CD8-positive, alpha-beta memory T cell (primary cell): Measurements from ENCODE around the gene TRNAU1AP. TPM values are rescaled to one million over a fixed set of nuclear protein-coding genes. Genes with fewer than 3 reads are reported as not detected.
"Not testable (repeated sequence)": the region's sequence is repeated elsewhere in the genome, so short reads cannot be mapped to it uniquely, and the experiment has no call there.

Experiments
- CTCF ChIA-PET: fragments of 350-600 bp; sonication (Branson Sonifier 250); formaldehyde crosslinking; loops from one replicate; lab custom pipeline; 2021; ENCODE audit warnings: antibody characterized with exemption; lab: Charles Lee
- POLR2A ChIA-PET: fragments of 350-600 bp; sonication (Branson Sonifier 250); formaldehyde crosslinking; loops from one replicate; lab custom pipeline; 2021; ENCODE audit warnings: antibody characterized with exemption; lab: Charles Lee
- DNase-seq, 5 donors: peaks; one replicate each; pipeline versions ENCODE4 v3.0.0 to v3.0.0-alpha.2; 2020 to 2022; ENCODE audit warnings: mixed read lengths in 1 of 5
- H3K27ac ChIP-seq: one replicate; pipeline ENCODE4 v1.7.0; 2013; ENCODE audit warnings: low read depth, mild to moderate bottlenecking, low read length, moderate library complexity
- H3K27me3 ChIP-seq: 2 replicates; pipeline ENCODE4 v1.7.0; 2013; ENCODE audit warnings: low read length, mild to moderate bottlenecking; ENCODE audit not compliant: insufficient read depth, poor library complexity, severe bottlenecking
- H3K36me3 ChIP-seq: 2 replicates; pipeline ENCODE4 v1.7.0; 2013; ENCODE audit warnings: mild to moderate bottlenecking, low read length, moderate library complexity; ENCODE audit not compliant: insufficient read depth
- H3K4me1 ChIP-seq: 2 replicates; pipeline ENCODE4 v1.7.0; 2013; ENCODE audit warnings: mild to moderate bottlenecking, low read length, moderate library complexity; ENCODE audit not compliant: insufficient read depth
- H3K4me3 ChIP-seq: 2 replicates; pipeline ENCODE4 v1.7.0; 2013; ENCODE audit warnings: mild to moderate bottlenecking, low read length
- H3K9me3 ChIP-seq: 2 replicates; pipeline ENCODE4 v1.7.0; 2013; ENCODE audit warnings: mild to moderate bottlenecking, low read length
- H3K27ac Mint-ChIP-seq, 8 donors: one replicate each; pipeline ENCODE4 v1.8.0; 2020 to 2021; ENCODE audit warnings: mixed read lengths in 8 of 8, mild to moderate bottlenecking in 6 of 8, inconsistent platforms in 3 of 8, moderate library complexity in 3 of 8
- H3K27me3 Mint-ChIP-seq, 2 donors: one replicate each; pipeline ENCODE4 v1.8.0; 2020 to 2021; ENCODE audit warnings: mixed read lengths in 2 of 2, mild to moderate bottlenecking in 1 of 2, moderate library complexity in 1 of 2
- H3K36me3 Mint-ChIP-seq, 3 donors: one replicate each; pipeline ENCODE4 v1.8.0; 2020 to 2021; ENCODE audit warnings: mixed read lengths in 3 of 3, inconsistent platforms in 1 of 3, mild to moderate bottlenecking in 1 of 3
- H3K4me1 Mint-ChIP-seq, 3 donors: one replicate each; pipeline ENCODE4 v1.8.0; 2020 to 2021; ENCODE audit warnings: mixed read lengths in 3 of 3, inconsistent platforms in 1 of 3, mild to moderate bottlenecking in 1 of 3
- H3K4me3 Mint-ChIP-seq, 7 donors: one replicate each; pipeline ENCODE4 v1.8.0; 2020 to 2021; ENCODE audit warnings: mixed read lengths in 7 of 7, mild to moderate bottlenecking in 6 of 7, moderate library complexity in 4 of 7, inconsistent platforms in 2 of 7
- H3K9me3 Mint-ChIP-seq, 5 donors: one replicate each; pipeline ENCODE4 v1.8.0; 2020 to 2022; ENCODE audit warnings: mixed read lengths in 5 of 5, mild to moderate bottlenecking in 3 of 5, moderate library complexity in 2 of 5, inconsistent platforms in 1 of 5
- polyA plus RNA-seq: library from polyadenylated mRNA; unstranded; fragments of 300-500 nt; fragmentation: Illumina TruSeq; gene quantifications from one replicate; pipeline ENCODE4 v1.2.3, GENCODE V29; 2021
- total RNA-seq, 2 experiments: library from RNA; stranded (reverse); gene quantifications; one replicate each; pipeline ENCODE4 v1.2.3, GENCODE V29; 2021

TRNAU1AP gene
- total and polyA plus RNA-seq, 3 experiments from 2014 or later: 26.6 to 49.6 (median 46.0) TPM

GRCh38 chr1:28517649-28517999, 35.3 kb upstream of the TRNAU1AP start:
- H3K27ac Mint-ChIP-seq: peak overlapping the region; percentile 63 to 94 (median 80)
- no peaks in the 10 kb centered on the region for H3K9me3 Mint-ChIP-seq
- peaks cover 0 to 29% (median 3%) of the 10 kb centered on the region in 3 donors for H3K36me3 Mint-ChIP-seq
- H3K4me1 Mint-ChIP-seq: peaks cover 26 to 30% (median 30%) of the 10 kb centered on the region in 3 donors
- Histone ChIP-seq H3K9me3 (no peaks in the 10 kb centered on the region), H3K4me3 (peak overlapping the region; percentile 51), H3K36me3 (peaks cover 5% of the 10 kb centered on the region), H3K27ac (peak overlapping the region; percentile 75), H3K27me3 (no peaks in the 10 kb centered on the region), H3K4me1 (peaks cover 18% of the 10 kb centered on the region)
- DNase-seq: no peak
- peak overlapping the region; percentile 59 to 96 (median 86) for H3K4me3 Mint-ChIP-seq
- H3K27me3 Mint-ChIP-seq: peaks cover 0 to 3% of the 10 kb centered on the region in 2 donors
- ChIA-PET CTCF (interaction anchor here (1.8 to 3.4 kb wide), 2 partner anchors 64 to 158 kb away, joined by 5 to 16 read pairs; no protein-coding TSS in a partner anchor), POLR2A (interaction anchor here (2.7 kb wide), 1 partner anchor 10 kb away, joined by 11 read pairs; no protein-coding TSS in a partner anchor)

- peak overlapping the region; percentile 75 for H3K27ac ChIP-seq
- H3K4me1 ChIP-seq: peaks cover 18% of the 10 kb centered on the region
- no peaks in the 10 kb centered on the region for H3K27me3 ChIP-seq
- Mint-ChIP-seq H3K9me3 (no peaks in the 10 kb centered on the region), H3K4me1 (peaks cover 26 to 28% (median 27%) of the 10 kb centered on the region in 3 donors), H3K4me3 (peak overlapping the region; percentile 84 to 96 (median 89)), H3K36me3 (peaks cover 0 to 24% (median 2%) of the 10 kb centered on the region in 3 donors), H3K27me3 (peaks cover 0 to 3% of the 10 kb centered on the region in 2 donors), H3K27ac (peak overlapping the region; percentile 76 to 94 (median 87))
- POLR2A ChIA-PET: interaction anchor here (0.7 to 2.7 kb wide), 4 partner anchors 10 to 63 kb away, joined by 5 to 11 read pairs (median 7); partner anchors contain the start of genes RCC1 and TRNAU1AP
- peaks cover 5% of the 10 kb centered on the region for H3K36me3 ChIP-seq
- CTCF ChIA-PET: interaction anchor here (0.6 to 3.4 kb wide), 6 partner anchors 9 to 158 kb away, joined by 3 to 16 read pairs (median 4); partner anchors contain the start of gene TRNAU1AP
- H3K4me3 ChIP-seq: peak overlapping the region; percentile 78
- peak; percentile 79 to 90 (median 83) for DNase-seq
- no peaks in the 10 kb centered on the region for H3K9me3 ChIP-seq
Measured at GRCh38 chr1:28518000-28518744, 34.7 kb upstream of the TRNAU1AP start.

- Histone ChIP-seq H3K4me3 (peak overlapping the region; percentile 78), H3K27ac (peak overlapping the region; percentile 75)
- CTCF ChIA-PET: interaction anchor here (0.6 to 3.4 kb wide), 6 partner anchors 10 to 159 kb away, joined by 3 to 16 read pairs (median 4); partner anchors contain the start of gene TRNAU1AP
Measured at GRCh38 chr1:28518745-28519341, 34.0 kb upstream of the TRNAU1AP start.

DNA sequence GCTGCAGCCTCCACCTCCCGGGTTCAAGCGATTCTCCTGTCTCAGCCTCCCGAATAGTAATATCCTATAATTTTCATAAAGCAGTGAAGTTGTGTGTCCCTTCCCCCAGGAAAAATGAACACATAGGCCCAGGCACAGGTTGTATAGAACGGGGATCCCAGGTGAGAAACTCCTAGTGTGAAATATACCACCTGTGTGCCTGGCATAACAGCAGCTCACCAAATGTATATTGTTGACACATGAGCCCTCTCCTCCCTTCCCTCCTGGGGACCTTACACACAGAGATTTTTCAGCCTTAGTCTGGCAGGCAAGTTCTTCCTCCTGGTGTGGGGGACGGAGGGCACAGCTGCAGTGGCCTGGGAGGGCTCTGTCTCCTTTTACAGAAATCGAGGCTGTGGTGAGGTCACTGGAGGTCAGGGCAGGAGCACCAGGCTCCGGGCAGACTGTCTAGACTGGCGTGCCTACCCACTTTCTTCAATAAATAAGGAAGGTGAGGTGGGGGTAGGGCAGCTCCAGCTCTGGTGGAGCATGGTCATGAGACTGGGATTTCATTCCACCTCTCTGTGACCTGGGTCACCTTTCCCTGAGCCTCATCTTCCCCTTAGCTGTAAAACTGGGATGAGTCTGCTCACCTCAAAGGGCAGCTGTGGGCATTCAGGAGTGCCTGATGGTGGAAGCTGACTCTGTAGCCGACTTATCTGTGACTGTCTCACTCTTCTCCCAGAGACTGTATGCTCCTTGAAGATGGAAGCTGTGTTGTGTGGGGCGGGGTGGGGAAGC, 32.7 kb upstream of the TRNAU1AP start:
- Mint-ChIP-seq H3K9me3 (no peaks in the 10 kb centered on the region), H3K36me3 (peaks cover 0 to 12% (median 0%) of the 10 kb centered on the region in 3 donors), H3K4me3 (peak overlapping the region in 6 of 7 donors; percentile 8 to 54 (median 38)), H3K4me1 (peaks cover 26 to 28% (median 27%) of the 10 kb centered on the region in 3 donors), H3K27me3 (peaks cover 0 to 3% of the 10 kb centered on the region in 2 donors), H3K27ac (peak overlapping the region in 2 of 8 donors; percentile 50 to 94)
- H3K4me3 ChIP-seq: no peak overlapping the region
- H3K36me3 ChIP-seq: no peaks in the 10 kb centered on the region
- no peaks in the 10 kb centered on the region for H3K9me3 ChIP-seq
- peak overlapping the region; percentile 43 for H3K27ac ChIP-seq
- no peak for DNase-seq
- POLR2A ChIA-PET: interaction anchor here (0.5 to 0.6 kb wide), 2 partner anchors 123 to 157 kb away, joined by 3 to 4 read pairs; no protein-coding TSS in a partner anchor
- H3K27me3 ChIP-seq: no peaks in the 10 kb centered on the region
- peaks cover 18% of the 10 kb centered on the region for H3K4me1 ChIP-seq
- CTCF ChIA-PET: interaction anchor here (0.8 kb wide), 2 partner anchors 61 to 357 kb away, joined by 3 to 4 read pairs; no protein-coding TSS in a partner anchor

More at GRCh38 chr1:28518745-28519341, 34.0 kb upstream of the TRNAU1AP start:
- POLR2A ChIA-PET: interaction anchor here (0.7 to 1.2 kb wide), 3 partner anchors 13 to 62 kb away, joined by 5 to 8 read pairs (median 6); partner anchors contain the start of genes RCC1 and TRNAU1AP
- peaks cover 0 to 3% of the 10 kb centered on the region in 2 donors for H3K27me3 Mint-ChIP-seq
- Histone ChIP-seq H3K9me3 (no peaks in the 10 kb centered on the region), H3K27me3 (no peaks in the 10 kb centered on the region), H3K36me3 (peaks cover under 1% of the 10 kb centered on the region), H3K4me1 (peaks cover 18% of the 10 kb centered on the region)
- peaks cover 26 to 28% (median 27%) of the 10 kb centered on the region in 3 donors for H3K4me1 Mint-ChIP-seq
- peak in 4 of 5 donors; percentile 10 to 51 (median 26) for DNase-seq
- H3K36me3 Mint-ChIP-seq: peaks cover 0 to 18% (median 2%) of the 10 kb centered on the region in 3 donors
- H3K4me3 Mint-ChIP-seq: peak overlapping the region; percentile 81 to 94 (median 88)
- H3K9me3 Mint-ChIP-seq: no peaks in the 10 kb centered on the region
- H3K27ac Mint-ChIP-seq: peak overlapping the region; percentile 25 to 94 (median 84)

DNA sequence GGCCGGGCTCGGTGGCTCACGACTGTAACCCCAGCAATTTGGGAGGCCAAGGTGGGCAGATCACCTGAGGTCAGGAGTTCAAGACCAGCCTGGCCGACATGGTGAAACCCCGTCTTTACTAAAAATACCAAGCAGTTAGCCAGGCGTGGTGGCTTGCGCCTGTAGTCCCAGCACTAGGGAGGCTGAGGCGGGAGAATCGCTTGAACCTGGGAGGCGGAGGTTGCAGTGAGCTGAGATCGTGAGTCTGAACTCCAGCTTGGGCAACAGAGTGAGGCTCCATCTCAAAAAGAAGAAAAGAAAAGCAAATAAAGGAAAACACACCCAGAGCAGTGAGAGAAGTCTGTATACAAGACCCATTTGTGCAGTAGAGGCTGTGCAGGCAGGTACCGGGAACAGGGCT, 32.1 kb upstream of the TRNAU1AP start:
- POLR2A ChIA-PET: interaction anchor here (0.5 kb wide), 1 partner anchor 122 kb away, joined by 4 read pairs; no protein-coding TSS in a partner anchor
- H3K9me3 ChIP-seq, H3K36me3 ChIP-seq, H3K9me3 Mint-ChIP-seq, H3K27me3 ChIP-seq, H3K27ac Mint-ChIP-seq, H3K27me3 Mint-ChIP-seq, H3K4me3 ChIP-seq, DNase-seq: not testable (repeated sequence)
- H3K36me3 Mint-ChIP-seq: peaks cover 0 to 12% (median 0%) of the 10 kb centered on the region in 3 donors
- Histone ChIP-seq H3K4me1 (peaks cover 18% of the 10 kb centered on the region), H3K27ac (peak overlapping the region; percentile 43)
- CTCF ChIA-PET: interaction anchor here (1.2 kb wide), 1 partner anchor 61 kb away, joined by 4 read pairs; no protein-coding TSS in a partner anchor
- H3K4me1 Mint-ChIP-seq: peaks cover 26 to 28% (median 27%) of the 10 kb centered on the region in 3 donors
- H3K4me3 Mint-ChIP-seq: peak overlapping the region in 1 of 7 donors; percentile 40

DNA sequence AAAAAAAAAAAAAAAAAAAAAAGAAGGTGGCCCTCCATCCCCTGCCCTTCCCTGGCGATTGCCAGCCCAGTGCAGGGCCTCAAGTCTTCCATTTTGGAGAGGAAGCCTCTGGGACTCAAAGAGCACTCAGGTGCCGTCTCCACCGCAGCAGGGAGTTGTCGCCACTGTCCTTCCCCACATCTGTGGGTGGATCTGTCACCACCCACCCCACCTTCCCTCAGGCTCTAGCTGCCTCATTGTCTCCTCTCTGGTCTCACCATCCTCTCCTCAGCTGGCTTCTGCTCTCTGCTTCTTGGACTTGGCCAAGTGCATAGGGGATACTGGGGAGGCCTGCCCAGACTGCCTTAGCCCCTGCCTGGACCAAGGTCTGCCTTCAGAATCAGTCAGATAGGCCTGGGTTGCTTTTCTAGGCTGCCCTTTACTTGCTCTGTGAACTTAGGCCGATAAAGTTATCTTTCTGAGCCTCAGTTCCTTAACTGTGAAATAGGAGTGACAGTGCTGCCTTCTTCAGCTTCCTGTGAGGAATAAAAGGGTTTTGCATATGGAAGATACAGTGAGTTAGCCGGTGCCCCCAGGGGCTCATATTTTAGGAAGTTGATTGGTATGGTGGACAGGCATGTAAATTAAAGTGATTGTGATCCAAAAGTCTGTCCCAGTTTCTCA, 31.3 kb upstream of the TRNAU1AP start:
- POLR2A ChIA-PET: interaction anchor here (0.6 kb wide), 1 partner anchor 283 kb away, joined by 9 read pairs; no protein-coding TSS in a partner anchor
- H3K4me3 Mint-ChIP-seq: peak overlapping the region in 2 of 7 donors; percentile 6 to 55
- Histone ChIP-seq H3K36me3 (no peaks in the 10 kb centered on the region), H3K4me1 (peaks cover 18% of the 10 kb centered on the region), H3K9me3 (no peaks in the 10 kb centered on the region), H3K4me3 (no peak overlapping the region), H3K27me3 (no peaks in the 10 kb centered on the region), H3K27ac (no peak overlapping the region)
- no peak for DNase-seq
- peaks cover 0 to 9% (median 0%) of the 10 kb centered on the region in 3 donors for H3K36me3 Mint-ChIP-seq
- H3K27me3 Mint-ChIP-seq: peaks cover 0 to 3% of the 10 kb centered on the region in 2 donors
- CTCF ChIA-PET: interaction anchor here (1.2 kb wide), 1 partner anchor 60 kb away, joined by 4 read pairs; no protein-coding TSS in a partner anchor
- H3K27ac Mint-ChIP-seq: peak overlapping the region in 3 of 8 donors; percentile 1 to 69 (median 52)
- H3K4me1 Mint-ChIP-seq: peaks cover 23 to 26% (median 24%) of the 10 kb centered on the region in 3 donors
- H3K9me3 Mint-ChIP-seq: no peaks in the 10 kb centered on the region
